H1 (cell line): ENCODE results near the gene ZNF527. TPM values are rescaled to one million over a fixed set of nuclear protein-coding genes. Genes with fewer than 3 reads are reported as not detected.

ENCODE experiments used
- BCL11A ChIP-seq, 2 experiments: IDR thresholded peaks; one replicate each; pipeline ENCODE4 v1.6.1; 2011; ENCODE audit warnings: low read depth in 2 of 2, low read length in 2 of 2, mild to moderate bottlenecking in 2 of 2
- CHD1 ChIP-seq: IDR thresholded peaks from 2 replicates; pipeline ENCODE4 v1.6.1; 2012; ENCODE audit warnings: low read depth, low read length, improper control_type of control experiment
- FOSL1 ChIP-seq: IDR thresholded peaks from 2 replicates; pipeline ENCODE4 v1.6.1; 2011; ENCODE audit warnings: mild to moderate bottlenecking, low read depth, low read length, moderate library complexity; ENCODE audit not compliant: insufficient read depth
- RFX5 ChIP-seq: IDR thresholded peaks from 2 replicates; pipeline ENCODE4 v1.6.1; 2011; ENCODE audit warnings: low read depth, low read length, improper control_type of control experiment, borderline replicate concordance
- SIN3A ChIP-seq, 2 experiments: IDR thresholded peaks in 1 of 2; conservative IDR thresholded peaks in 1 of 2; 2 replicates each; pipeline ENCODE4 v1.6.1; 2011 to 2012; ENCODE audit warnings: low read length in 2 of 2, improper control_type of control experiment in 1 of 2, low read depth in 1 of 2, mild to moderate bottlenecking in 1 of 2
- polyA plus RNA-seq, 7 experiments: library from polyadenylated mRNA; depleted of rRNA in 3 of 7; stranded (reverse) in 5 of 7; unstranded in 2 of 7; fragments of >200 nt in 5 of 7; fragments of 200-250 nt in 2 of 7; gene quantifications; 1 replicate in 5 of 7; 2 replicates in 1 of 7; 4 replicates in 1 of 7; pipeline versions ENCODE4 v1.2.1 to v1.2.3, GENCODE V29; 2011 to 2013; ENCODE audit warnings: missing spikeins in 2 of 7, mixed read lengths in 2 of 7
- total RNA-seq: library from RNA; stranded (reverse); fragmentation: NEBNext Ultra II Directional; extraction: Animal tissue kit (Norgen Biotek cat#: 25700); gene quantifications from 2 replicates; pipeline ENCODE4 v1.2.1, GENCODE V29; 2021
- TF ChIP-seq, protein P1 (sequence below): fragments of 300-600 bp; sonication (generic); IDR thresholded peaks from 2 replicates; pipeline ENCODE4 v1.7.1; 2012; ENCODE audit warnings: low read length, moderate library complexity, mild to moderate bottlenecking, inconsistent platforms; ENCODE audit not compliant: insufficient replicate concordance
- TF ChIP-seq, protein P2 (sequence below): IDR thresholded peaks from 2 replicates; pipeline ENCODE4 v1.6.1; 2012; ENCODE audit warnings: low read length, inconsistent platforms

The ZNF527 gene
- total and polyA plus RNA-seq, 2 of the 8 experiments (the other 6 are each of a cell fraction or from before 2014, with no cell fraction given) = 2.1 to 4.5 TPM

DNA sequence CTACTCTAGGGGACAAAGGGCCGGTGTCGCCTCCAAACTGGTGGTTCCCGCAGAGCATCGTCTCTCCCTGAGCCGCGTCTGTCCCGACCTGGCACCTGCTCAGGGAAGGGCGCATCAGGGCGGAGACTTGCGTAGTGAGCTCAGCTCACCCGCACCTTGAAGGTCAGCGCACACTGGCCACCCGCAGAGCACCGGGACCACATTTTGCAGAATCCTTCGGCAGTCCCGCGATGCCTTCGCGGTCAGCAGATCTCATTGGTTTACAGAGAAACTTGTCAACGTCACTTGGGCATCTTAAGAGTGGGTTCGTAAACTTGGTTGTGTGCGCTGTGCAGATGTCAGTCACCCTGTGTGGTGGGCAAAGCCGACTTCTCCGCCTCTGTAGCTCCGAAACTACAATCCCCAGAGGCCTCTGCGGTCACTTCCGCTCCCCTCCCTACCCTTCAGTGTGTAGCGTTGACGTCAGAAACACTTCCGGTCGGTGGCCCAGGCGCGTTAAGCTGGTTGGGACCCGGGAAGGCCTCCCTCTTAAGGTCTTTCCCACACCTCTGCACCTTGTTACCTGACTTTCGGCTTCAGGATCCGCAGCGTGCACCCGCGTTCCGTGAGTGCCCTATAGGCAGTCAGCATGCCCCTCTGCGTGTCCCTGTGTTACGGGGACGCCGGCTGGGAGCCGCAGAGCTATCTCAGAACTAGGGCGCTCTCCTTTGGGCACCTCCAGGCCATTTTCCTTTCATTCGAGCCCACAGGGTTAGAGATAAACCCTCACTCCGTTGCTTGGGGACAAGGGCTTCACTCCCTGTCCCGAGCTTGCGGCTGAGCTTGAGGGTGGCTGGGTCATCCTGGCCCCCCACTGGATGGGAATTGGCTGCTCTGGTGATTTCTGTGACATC lies 36.5 kb upstream of the ZNF527 start (continued):
- TF ChIP-seq SIN3A (conservative IDR thresholded peaks at IDR 0.05 in 1 of 2, IDR thresholded peaks at IDR 0.05 in 1 of 2; ENCODE audit: low read depth in 1 of 2, low read length in 2 of 2) = peak in 1 of 2 experiments; percentile 78; a peak in 2 of 4 replicates
- TF ChIP-seq FOSL1 = no peak
- no peak for TF ChIP-seq RFX5
- no peak for TF ChIP-seq BCL11A (IDR thresholded peaks at IDR 0.05; ENCODE audit: low read depth in 2 of 2, low read length in 2 of 2)
- TF ChIP-seq CHD1 = no peak
- TF ChIP-seq, protein P1, sequence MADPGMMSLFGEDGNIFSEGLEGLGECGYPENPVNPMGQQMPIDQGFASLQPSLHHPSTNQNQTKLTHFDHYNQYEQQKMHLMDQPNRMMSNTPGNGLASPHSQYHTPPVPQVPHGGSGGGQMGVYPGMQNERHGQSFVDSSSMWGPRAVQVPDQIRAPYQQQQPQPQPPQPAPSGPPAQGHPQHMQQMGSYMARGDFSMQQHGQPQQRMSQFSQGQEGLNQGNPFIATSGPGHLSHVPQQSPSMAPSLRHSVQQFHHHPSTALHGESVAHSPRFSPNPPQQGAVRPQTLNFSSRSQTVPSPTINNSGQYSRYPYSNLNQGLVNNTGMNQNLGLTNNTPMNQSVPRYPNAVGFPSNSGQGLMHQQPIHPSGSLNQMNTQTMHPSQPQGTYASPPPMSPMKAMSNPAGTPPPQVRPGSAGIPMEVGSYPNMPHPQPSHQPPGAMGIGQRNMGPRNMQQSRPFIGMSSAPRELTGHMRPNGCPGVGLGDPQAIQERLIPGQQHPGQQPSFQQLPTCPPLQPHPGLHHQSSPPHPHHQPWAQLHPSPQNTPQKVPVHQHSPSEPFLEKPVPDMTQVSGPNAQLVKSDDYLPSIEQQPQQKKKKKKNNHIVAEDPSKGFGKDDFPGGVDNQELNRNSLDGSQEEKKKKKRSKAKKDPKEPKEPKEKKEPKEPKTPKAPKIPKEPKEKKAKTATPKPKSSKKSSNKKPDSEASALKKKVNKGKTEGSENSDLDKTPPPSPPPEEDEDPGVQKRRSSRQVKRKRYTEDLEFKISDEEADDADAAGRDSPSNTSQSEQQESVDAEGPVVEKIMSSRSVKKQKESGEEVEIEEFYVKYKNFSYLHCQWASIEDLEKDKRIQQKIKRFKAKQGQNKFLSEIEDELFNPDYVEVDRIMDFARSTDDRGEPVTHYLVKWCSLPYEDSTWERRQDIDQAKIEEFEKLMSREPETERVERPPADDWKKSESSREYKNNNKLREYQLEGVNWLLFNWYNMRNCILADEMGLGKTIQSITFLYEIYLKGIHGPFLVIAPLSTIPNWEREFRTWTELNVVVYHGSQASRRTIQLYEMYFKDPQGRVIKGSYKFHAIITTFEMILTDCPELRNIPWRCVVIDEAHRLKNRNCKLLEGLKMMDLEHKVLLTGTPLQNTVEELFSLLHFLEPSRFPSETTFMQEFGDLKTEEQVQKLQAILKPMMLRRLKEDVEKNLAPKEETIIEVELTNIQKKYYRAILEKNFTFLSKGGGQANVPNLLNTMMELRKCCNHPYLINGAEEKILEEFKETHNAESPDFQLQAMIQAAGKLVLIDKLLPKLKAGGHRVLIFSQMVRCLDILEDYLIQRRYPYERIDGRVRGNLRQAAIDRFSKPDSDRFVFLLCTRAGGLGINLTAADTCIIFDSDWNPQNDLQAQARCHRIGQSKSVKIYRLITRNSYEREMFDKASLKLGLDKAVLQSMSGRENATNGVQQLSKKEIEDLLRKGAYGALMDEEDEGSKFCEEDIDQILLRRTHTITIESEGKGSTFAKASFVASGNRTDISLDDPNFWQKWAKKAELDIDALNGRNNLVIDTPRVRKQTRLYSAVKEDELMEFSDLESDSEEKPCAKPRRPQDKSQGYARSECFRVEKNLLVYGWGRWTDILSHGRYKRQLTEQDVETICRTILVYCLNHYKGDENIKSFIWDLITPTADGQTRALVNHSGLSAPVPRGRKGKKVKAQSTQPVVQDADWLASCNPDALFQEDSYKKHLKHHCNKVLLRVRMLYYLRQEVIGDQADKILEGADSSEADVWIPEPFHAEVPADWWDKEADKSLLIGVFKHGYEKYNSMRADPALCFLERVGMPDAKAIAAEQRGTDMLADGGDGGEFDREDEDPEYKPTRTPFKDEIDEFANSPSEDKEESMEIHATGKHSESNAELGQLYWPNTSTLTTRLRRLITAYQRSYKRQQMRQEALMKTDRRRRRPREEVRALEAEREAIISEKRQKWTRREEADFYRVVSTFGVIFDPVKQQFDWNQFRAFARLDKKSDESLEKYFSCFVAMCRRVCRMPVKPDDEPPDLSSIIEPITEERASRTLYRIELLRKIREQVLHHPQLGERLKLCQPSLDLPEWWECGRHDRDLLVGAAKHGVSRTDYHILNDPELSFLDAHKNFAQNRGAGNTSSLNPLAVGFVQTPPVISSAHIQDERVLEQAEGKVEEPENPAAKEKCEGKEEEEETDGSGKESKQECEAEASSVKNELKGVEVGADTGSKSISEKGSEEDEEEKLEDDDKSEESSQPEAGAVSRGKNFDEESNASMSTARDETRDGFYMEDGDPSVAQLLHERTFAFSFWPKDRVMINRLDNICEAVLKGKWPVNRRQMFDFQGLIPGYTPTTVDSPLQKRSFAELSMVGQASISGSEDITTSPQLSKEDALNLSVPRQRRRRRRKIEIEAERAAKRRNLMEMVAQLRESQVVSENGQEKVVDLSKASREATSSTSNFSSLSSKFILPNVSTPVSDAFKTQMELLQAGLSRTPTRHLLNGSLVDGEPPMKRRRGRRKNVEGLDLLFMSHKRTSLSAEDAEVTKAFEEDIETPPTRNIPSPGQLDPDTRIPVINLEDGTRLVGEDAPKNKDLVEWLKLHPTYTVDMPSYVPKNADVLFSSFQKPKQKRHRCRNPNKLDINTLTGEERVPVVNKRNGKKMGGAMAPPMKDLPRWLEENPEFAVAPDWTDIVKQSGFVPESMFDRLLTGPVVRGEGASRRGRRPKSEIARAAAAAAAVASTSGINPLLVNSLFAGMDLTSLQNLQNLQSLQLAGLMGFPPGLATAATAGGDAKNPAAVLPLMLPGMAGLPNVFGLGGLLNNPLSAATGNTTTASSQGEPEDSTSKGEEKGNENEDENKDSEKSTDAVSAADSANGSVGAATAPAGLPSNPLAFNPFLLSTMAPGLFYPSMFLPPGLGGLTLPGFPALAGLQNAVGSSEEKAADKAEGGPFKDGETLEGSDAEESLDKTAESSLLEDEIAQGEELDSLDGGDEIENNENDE = no peak
- TF ChIP-seq, protein P2, sequence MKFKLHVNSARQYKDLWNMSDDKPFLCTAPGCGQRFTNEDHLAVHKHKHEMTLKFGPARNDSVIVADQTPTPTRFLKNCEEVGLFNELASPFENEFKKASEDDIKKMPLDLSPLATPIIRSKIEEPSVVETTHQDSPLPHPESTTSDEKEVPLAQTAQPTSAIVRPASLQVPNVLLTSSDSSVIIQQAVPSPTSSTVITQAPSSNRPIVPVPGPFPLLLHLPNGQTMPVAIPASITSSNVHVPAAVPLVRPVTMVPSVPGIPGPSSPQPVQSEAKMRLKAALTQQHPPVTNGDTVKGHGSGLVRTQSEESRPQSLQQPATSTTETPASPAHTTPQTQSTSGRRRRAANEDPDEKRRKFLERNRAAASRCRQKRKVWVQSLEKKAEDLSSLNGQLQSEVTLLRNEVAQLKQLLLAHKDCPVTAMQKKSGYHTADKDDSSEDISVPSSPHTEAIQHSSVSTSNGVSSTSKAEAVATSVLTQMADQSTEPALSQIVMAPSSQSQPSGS = peak; percentile 92
